PFSK-1 (cell line): Measurements from ENCODE around the gene NOP56.

Experiments used
- FOXP2 ChIP-seq: optimal IDR thresholded peaks from 2 replicates; pipeline ENCODE3; 2011; ENCODE audit warnings: borderline replicate concordance, control low read depth, inconsistent platforms; ENCODE audit not compliant: insufficient read depth; ENCODE audit errors: extremely low read length, extremely low read depth
- POLR2AphosphoS5 ChIP-seq: IDR thresholded peaks from 2 replicates; pipeline ENCODE4 v1.6.1; 2012; ENCODE audit warnings: low read depth, mild to moderate bottlenecking, control low read depth, low read length, moderate library complexity
- REST ChIP-seq, 2 experiments: IDR thresholded peaks; 2 replicates each; pipeline versions ENCODE4 v1.6.1 to v1.8.0; 2011 to 2012; ENCODE audit warnings: low read depth in 2 of 2, low read length in 2 of 2, control low read depth in 1 of 2, inconsistent platforms in 1 of 2, mild to moderate bottlenecking in 1 of 2, moderate library complexity in 1 of 2; ENCODE audit not compliant: insufficient read depth in 1 of 2
- SIN3A ChIP-seq: IDR thresholded peaks from 2 replicates; pipeline ENCODE4 v1.6.1; 2012; ENCODE audit warnings: mild to moderate bottlenecking, low read length, moderate library complexity, borderline replicate concordance; ENCODE audit not compliant: insufficient read depth
- TAF1 ChIP-seq: IDR thresholded peaks from 2 replicates; pipeline ENCODE4 v1.6.1; 2012; ENCODE audit warnings: low read length, control low read depth, borderline replicate concordance; ENCODE audit not compliant: insufficient read depth

Gene NOP56

GRCh38 chr20:2673453-2673852 lies 21.0 kb downstream of the NOP56 start:
- TF ChIP-seq FOXP2 (no peak), POLR2AphosphoS5 (no peak), TAF1 (no peak), SIN3A (no peak), REST (IDR thresholded peaks at IDR 0.05; ENCODE audit: insufficient read depth in 1 of 2, low read depth in 2 of 2, low read length in 2 of 2) (no peak)

- TF ChIP-seq REST (IDR thresholded peaks at IDR 0.05; ENCODE audit: insufficient read depth in 1 of 2, low read depth in 2 of 2, low read length in 2 of 2), result no peak
- no peak for TF ChIP-seq TAF1
- no peak for TF ChIP-seq FOXP2
- TF ChIP-seq SIN3A, result no peak
- no peak for TF ChIP-seq POLR2AphosphoS5
Measured at GRCh38 chr20:2680046-2680445, 27.6 kb downstream of the NOP56 start.

DNA sequence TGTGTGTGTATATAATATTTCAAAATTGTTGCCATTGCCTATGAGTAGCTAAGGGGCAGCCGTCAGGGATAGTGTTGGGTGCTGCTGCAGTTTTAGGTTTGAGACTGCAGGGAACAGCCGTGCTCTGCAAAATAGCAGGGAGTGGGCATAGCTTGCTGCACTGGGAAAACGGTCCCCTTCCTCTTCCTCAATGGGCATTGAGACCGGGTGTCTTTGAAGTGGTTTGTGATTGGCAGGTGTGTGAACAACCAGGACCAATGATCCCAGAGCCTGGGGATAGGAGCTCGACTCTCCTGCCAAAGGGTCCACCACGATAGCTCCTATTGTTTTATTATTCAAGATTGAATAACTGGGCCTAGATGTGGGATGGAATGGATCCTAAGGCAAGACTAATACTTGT lies 35.1 kb downstream of the NOP56 start:
- no peak for TF ChIP-seq TAF1
- TF ChIP-seq POLR2AphosphoS5, result no peak
- no peak for TF ChIP-seq REST (IDR thresholded peaks at IDR 0.05; ENCODE audit: insufficient read depth in 1 of 2, low read depth in 2 of 2, low read length in 2 of 2)
- no peak for TF ChIP-seq FOXP2
- no peak for TF ChIP-seq SIN3A

GRCh38 chr20:2688041-2688591 lies 35.7 kb downstream of the NOP56 start:
- TF ChIP-seq POLR2AphosphoS5 (no peak), TAF1 (no peak), SIN3A (no peak), REST (IDR thresholded peaks at IDR 0.05; ENCODE audit: insufficient read depth in 1 of 2, low read depth in 2 of 2, low read length in 2 of 2) (no peak), FOXP2 (no peak)

- TF ChIP-seq SIN3A, result no peak
- TF ChIP-seq TAF1, result no peak
- no peak for TF ChIP-seq REST (IDR thresholded peaks at IDR 0.05; ENCODE audit: insufficient read depth in 1 of 2, low read depth in 2 of 2, low read length in 2 of 2)
- TF ChIP-seq POLR2AphosphoS5, result no peak
- TF ChIP-seq FOXP2, result no peak
Measured at GRCh38 chr20:2690213-2690612, 37.8 kb downstream of the NOP56 start.
